ENCODE measurements around the gene NSMCE1.

NSMCE1 gene

GRCh38 chr16:27242398-27242797, 26.2 kb downstream of the NSMCE1 start:
- DNase-seq = no peak

GRCh38 chr16:27241658-27242057, 26.9 kb downstream of the NSMCE1 start:
- DNase-seq = no peak

- no peak for DNase-seq
Observed at GRCh38 chr16:27240948-27241531, 27.5 kb downstream of the NSMCE1 start.

GRCh38 chr16:27239906-27240655, 28.5 kb downstream of the NSMCE1 start:
- no peak for DNase-seq

- no peak for DNase-seq
Observed at GRCh38 chr16:27239026-27239425, 29.5 kb downstream of the NSMCE1 start.

GRCh38 chr16:27238591-27238990, 30.0 kb downstream of the NSMCE1 start:
- DNase-seq = no peak

- no peak for DNase-seq
Observed at GRCh38 chr16:27238016-27238587, 30.5 kb downstream of the NSMCE1 start.

- no peak for DNase-seq
Observed at GRCh38 chr16:27237219-27238015, 31.2 kb downstream of the NSMCE1 start.

GRCh38 chr16:27236635-27237218, 31.8 kb downstream of the NSMCE1 start:
- DNase-seq = no peak

GRCh38 chr16:27235938-27236245, 32.7 kb downstream of the NSMCE1 start:
- no peak for DNase-seq

- peak; percentile 84 for DNase-seq
Observed at GRCh38 chr16:27235055-27235937, 33.3 kb downstream of the NSMCE1 start.

- no peak for DNase-seq
Observed at GRCh38 chr16:27234603-27235002, 34.0 kb downstream of the NSMCE1 start.

- DNase-seq = no peak
Observed at GRCh38 chr16:27234171-27234570, 34.4 kb downstream of the NSMCE1 start.

GRCh38 chr16:27233731-27234130, 34.8 kb downstream of the NSMCE1 start:
- no peak for DNase-seq

- no peak for DNase-seq
Observed at GRCh38 chr16:27232901-27233625, 35.5 kb downstream of the NSMCE1 start.

- DNase-seq = no peak
Observed at GRCh38 chr16:27232061-27232900, 36.3 kb downstream of the NSMCE1 start.

- DNase-seq = no peak
Observed at GRCh38 chr16:27231692-27232060, 36.9 kb downstream of the NSMCE1 start.

GRCh38 chr16:27230562-27231001, 38.0 kb downstream of the NSMCE1 start:
- no peak for DNase-seq

GRCh38 chr16:27229891-27230470, 38.6 kb downstream of the NSMCE1 start:
- DNase-seq = no peak

Measured in DMS79 treated with DMSO at 0.1 percent for 48 hours (cell line).